ENCODE results near the gene NUP93. TPM values are rescaled to one million over a fixed set of nuclear protein-coding genes. Genes with fewer than 3 reads are reported as not detected.
"Not testable (repeated sequence)": the region's sequence is repeated elsewhere in the genome, so short reads cannot be mapped to it uniquely, and the experiment has no call there.

The NUP93 gene
- total RNA-seq, 1 donor from 2014 or later: 152 TPM

GRCh38 chr16:56777001-56777400, 47.1 kb downstream of the NUP93 start:
- Mint-ChIP-seq H3K9me3 (no peaks in the 10 kb centered on the region), H3K4me1 (ENCODE audit: low read depth) (peaks cover 43% of the 10 kb centered on the region)

GRCh38 chr16:56777482-56777881, 47.6 kb downstream of the NUP93 start:
- no peak overlapping the region for H3K27ac Mint-ChIP-seq
- intact Hi-C loops (cut with micrococcal nuclease): no loop called here
- H3K36me3 Mint-ChIP-seq (ENCODE audit: low read depth): peaks cover 13% of the 10 kb centered on the region
- H3K4me1 Mint-ChIP-seq (ENCODE audit: low read depth): peaks cover 38% of the 10 kb centered on the region
- no peaks in the 10 kb centered on the region for H3K27me3 Mint-ChIP-seq (ENCODE audit: insufficient read depth)
- no peak for DNase-seq (ENCODE audit: low spot score)
- H3K9me3 Mint-ChIP-seq: no peaks in the 10 kb centered on the region
- no peak overlapping the region for H3K4me3 Mint-ChIP-seq

More at GRCh38 chr16:56777001-56777400, 47.1 kb downstream of the NUP93 start:
- Mint-ChIP-seq H3K36me3 (ENCODE audit: low read depth) (peaks cover 13% of the 10 kb centered on the region), H3K4me3 (no peak overlapping the region), H3K27me3 (ENCODE audit: insufficient read depth) (no peaks in the 10 kb centered on the region), H3K27ac (no peak overlapping the region)
- DNase-seq (ENCODE audit: low spot score): no peak
- intact Hi-C loops (cut with micrococcal nuclease): no loop called here

GRCh38 chr16:56779906-56780305, 50.0 kb downstream of the NUP93 start:
- H3K36me3 Mint-ChIP-seq (ENCODE audit: low read depth): peaks cover 11% of the 10 kb centered on the region
- H3K4me3 Mint-ChIP-seq: no peak overlapping the region
- DNase-seq (ENCODE audit: low spot score): no peak
- intact Hi-C loops (cut with micrococcal nuclease): loop anchor here (5.0 kb wide), 1 partner anchor 48 kb away; the partner anchor contains the start of gene NUP93
- no peaks in the 10 kb centered on the region for H3K9me3 Mint-ChIP-seq
- H3K27me3 Mint-ChIP-seq (ENCODE audit: insufficient read depth): no peaks in the 10 kb centered on the region
- H3K4me1 Mint-ChIP-seq (ENCODE audit: low read depth): peaks cover 39% of the 10 kb centered on the region
- no peak overlapping the region for H3K27ac Mint-ChIP-seq

GRCh38 chr16:56780646-56781045, 50.7 kb downstream of the NUP93 start:
- no peak overlapping the region for H3K27ac Mint-ChIP-seq
- peak; percentile 2 for DNase-seq (ENCODE audit: low spot score)
- no peak overlapping the region for H3K4me3 Mint-ChIP-seq
- H3K36me3 Mint-ChIP-seq (ENCODE audit: low read depth): peaks cover 11% of the 10 kb centered on the region
- peaks cover 39% of the 10 kb centered on the region for H3K4me1 Mint-ChIP-seq (ENCODE audit: low read depth)
- no peaks in the 10 kb centered on the region for H3K27me3 Mint-ChIP-seq (ENCODE audit: insufficient read depth)
- intact Hi-C loops (cut with micrococcal nuclease): loop anchor here (5.0 kb wide), 1 partner anchor 48 kb away; the partner anchor contains the start of gene NUP93
- no peaks in the 10 kb centered on the region for H3K9me3 Mint-ChIP-seq

- Mint-ChIP-seq H3K27me3 (ENCODE audit: insufficient read depth) (no peaks in the 10 kb centered on the region), H3K4me3 (no peak overlapping the region), H3K9me3 (no peaks in the 10 kb centered on the region), H3K27ac (no peak overlapping the region), H3K36me3 (ENCODE audit: low read depth) (peaks cover 11% of the 10 kb centered on the region), H3K4me1 (ENCODE audit: low read depth) (peaks cover 39% of the 10 kb centered on the region)
- intact Hi-C loops (cut with micrococcal nuclease): loop anchor here (5.0 kb wide), 1 partner anchor 49 kb away; the partner anchor contains the start of gene NUP93
- DNase-seq (ENCODE audit: low spot score): no peak
These were observed 51.6 kb downstream of the NUP93 start for GRCh38 chr16:56781528-56781961.

GRCh38 chr16:56783344-56783743, 53.4 kb downstream of the NUP93 start:
- no peak overlapping the region for H3K4me3 Mint-ChIP-seq
- no peaks in the 10 kb centered on the region for H3K27me3 Mint-ChIP-seq (ENCODE audit: insufficient read depth)
- H3K4me1 Mint-ChIP-seq (ENCODE audit: low read depth): peaks cover 33% of the 10 kb centered on the region
- no peak for DNase-seq (ENCODE audit: low spot score)
- intact Hi-C loops (cut with micrococcal nuclease): loop anchor here (2.0 to 5.0 kb wide), 2 partner anchors 19 to 51 kb away; partner anchors contain the start of gene NUP93
- H3K36me3 Mint-ChIP-seq (ENCODE audit: low read depth): peaks cover 7% of the 10 kb centered on the region
- peak overlapping the region; percentile 35 for H3K27ac Mint-ChIP-seq
- H3K9me3 Mint-ChIP-seq: no peaks in the 10 kb centered on the region

- peaks cover 21% of the 10 kb centered on the region for H3K4me1 Mint-ChIP-seq (ENCODE audit: low read depth)
- no peaks in the 10 kb centered on the region for H3K27me3 Mint-ChIP-seq (ENCODE audit: insufficient read depth)
- H3K36me3 Mint-ChIP-seq (ENCODE audit: low read depth): peaks cover 2% of the 10 kb centered on the region
- DNase-seq (ENCODE audit: low spot score): no peak
- H3K27ac Mint-ChIP-seq: no peak overlapping the region
- no peak overlapping the region for H3K4me3 Mint-ChIP-seq
- intact Hi-C loops (cut with micrococcal nuclease): no loop called here
- no peaks in the 10 kb centered on the region for H3K9me3 Mint-ChIP-seq
These were observed 55.4 kb downstream of the NUP93 start for GRCh38 chr16:56785317-56785716.

- peaks cover 10% of the 10 kb centered on the region for H3K4me1 Mint-ChIP-seq (ENCODE audit: low read depth)
- no peak overlapping the region for H3K27ac Mint-ChIP-seq
- H3K9me3 Mint-ChIP-seq: no peaks in the 10 kb centered on the region
- peaks cover 2% of the 10 kb centered on the region for H3K36me3 Mint-ChIP-seq (ENCODE audit: low read depth)
- no peak overlapping the region for H3K4me3 Mint-ChIP-seq
- DNase-seq (ENCODE audit: low spot score): no peak
- intact Hi-C loops (cut with micrococcal nuclease): no loop called here
- no peaks in the 10 kb centered on the region for H3K27me3 Mint-ChIP-seq (ENCODE audit: insufficient read depth)
These were observed 57.2 kb downstream of the NUP93 start for GRCh38 chr16:56787167-56787566.

GRCh38 chr16:56788435-56788834, 58.5 kb downstream of the NUP93 start:
- no peaks in the 10 kb centered on the region for H3K27me3 Mint-ChIP-seq (ENCODE audit: insufficient read depth)
- no peak overlapping the region for H3K4me3 Mint-ChIP-seq
- H3K4me1 Mint-ChIP-seq (ENCODE audit: low read depth): peaks cover 3% of the 10 kb centered on the region
- no peak for DNase-seq (ENCODE audit: low spot score)
- peaks cover 2% of the 10 kb centered on the region for H3K36me3 Mint-ChIP-seq (ENCODE audit: low read depth)
- H3K27ac Mint-ChIP-seq: no peak overlapping the region
- intact Hi-C loops (cut with micrococcal nuclease): no loop called here
- no peaks in the 10 kb centered on the region for H3K9me3 Mint-ChIP-seq

GRCh38 chr16:56789360-56789759, 59.4 kb downstream of the NUP93 start:
- H3K4me1 Mint-ChIP-seq (ENCODE audit: low read depth): no peaks in the 10 kb centered on the region
- H3K9me3 Mint-ChIP-seq: no peaks in the 10 kb centered on the region
- DNase-seq (ENCODE audit: low spot score): peak; percentile 5
- intact Hi-C loops (cut with micrococcal nuclease): loop anchor here (1.0 kb wide), 1 partner anchor 212 kb away; no protein-coding TSS in a partner anchor
- no peak overlapping the region for H3K4me3 Mint-ChIP-seq
- H3K36me3 Mint-ChIP-seq (ENCODE audit: low read depth): no peaks in the 10 kb centered on the region
- H3K27me3 Mint-ChIP-seq (ENCODE audit: insufficient read depth): no peaks in the 10 kb centered on the region
- H3K27ac Mint-ChIP-seq: no peak overlapping the region

GRCh38 chr16:56792967-56793366, 63.0 kb downstream of the NUP93 start:
- no peak for DNase-seq (ENCODE audit: low spot score)
- H3K4me1 Mint-ChIP-seq (ENCODE audit: low read depth): peaks cover 4% of the 10 kb centered on the region
- H3K4me3 Mint-ChIP-seq: no peak overlapping the region
- H3K36me3 Mint-ChIP-seq (ENCODE audit: low read depth): peaks cover 3% of the 10 kb centered on the region
- no peaks in the 10 kb centered on the region for H3K27me3 Mint-ChIP-seq (ENCODE audit: insufficient read depth)
- H3K27ac Mint-ChIP-seq: no peak overlapping the region
- no peaks in the 10 kb centered on the region for H3K9me3 Mint-ChIP-seq
- intact Hi-C loops (cut with micrococcal nuclease): loop anchor here (5.0 kb wide), 1 partner anchor 159 kb away; no protein-coding TSS in a partner anchor

- DNase-seq (ENCODE audit: low spot score): no peak
- Mint-ChIP-seq H3K36me3 (ENCODE audit: low read depth) (peaks cover 5% of the 10 kb centered on the region), H3K4me1 (ENCODE audit: low read depth) (peaks cover 4% of the 10 kb centered on the region), H3K27ac (no peak overlapping the region), H3K27me3 (ENCODE audit: insufficient read depth) (no peaks in the 10 kb centered on the region), H3K9me3 (no peaks in the 10 kb centered on the region), H3K4me3 (no peak overlapping the region)
- intact Hi-C loops (cut with micrococcal nuclease): loop anchor here (5.0 kb wide), 1 partner anchor 159 kb away; no protein-coding TSS in a partner anchor
These were observed 63.6 kb downstream of the NUP93 start for GRCh38 chr16:56793492-56793891.

GRCh38 chr16:56795011-56795410, 65.1 kb downstream of the NUP93 start:
- DNase-seq (ENCODE audit: low spot score): no peak
- intact Hi-C loops (cut with micrococcal nuclease): no loop called here
- no peaks in the 10 kb centered on the region for H3K27me3 Mint-ChIP-seq (ENCODE audit: insufficient read depth)
- H3K9me3 Mint-ChIP-seq: no peaks in the 10 kb centered on the region
- H3K4me3 Mint-ChIP-seq: no peak overlapping the region
- peaks cover 4% of the 10 kb centered on the region for H3K4me1 Mint-ChIP-seq (ENCODE audit: low read depth)
- H3K27ac Mint-ChIP-seq: no peak overlapping the region
- peaks cover 5% of the 10 kb centered on the region for H3K36me3 Mint-ChIP-seq (ENCODE audit: low read depth)

- intact Hi-C loops (cut with micrococcal nuclease); H3K27ac Mint-ChIP-seq; H3K36me3 Mint-ChIP-seq (ENCODE audit: low read depth); H3K27me3 Mint-ChIP-seq (ENCODE audit: insufficient read depth); H3K9me3 Mint-ChIP-seq; DNase-seq (ENCODE audit: low spot score); H3K4me1 Mint-ChIP-seq (ENCODE audit: low read depth); H3K4me3 Mint-ChIP-seq: not testable (repeated sequence)
These were observed 67.1 kb downstream of the NUP93 start for GRCh38 chr16:56797038-56797437.
